ENCODE data around the gene NPFFR1. TPM values are rescaled to one million over a fixed set of nuclear protein-coding genes. Genes with fewer than 3 reads are reported as not detected.

The NPFFR1 gene
- total RNA-seq, 1 experiment from 2014 or later, result not detected

DNA sequence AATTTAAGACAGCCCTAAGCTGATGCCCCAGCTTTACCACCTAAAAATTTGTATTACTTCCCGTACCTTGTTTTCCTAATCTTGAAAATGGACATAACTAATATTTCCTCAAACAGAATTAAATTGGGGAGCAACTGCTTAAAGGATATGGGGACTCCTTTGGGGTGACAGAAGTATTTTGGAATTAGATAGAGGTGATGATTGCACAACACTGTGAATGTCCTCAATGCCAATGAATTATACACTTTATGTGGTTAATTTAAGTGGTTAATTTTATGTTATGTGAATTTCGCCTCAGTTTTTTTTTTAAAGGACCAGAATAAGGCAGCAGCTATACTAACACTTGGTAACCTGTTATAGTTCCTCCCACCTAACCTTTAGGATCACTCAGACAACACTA is 19.9 kb upstream of the NPFFR1 start:
- H3K36me3 ChIP-seq, result no peaks in the 10 kb centered on the region
- no peaks in the 10 kb centered on the region for H3K4me1 ChIP-seq
- no peaks in the 10 kb centered on the region for H3K27me3 ChIP-seq
- H3K27ac ChIP-seq, result no peak overlapping the region
- no peaks in the 10 kb centered on the region for H3K9me3 ChIP-seq (replicated peaks)
- DNase-seq, result no peak
- no peak overlapping the region for H3K4me3 ChIP-seq

DNA sequence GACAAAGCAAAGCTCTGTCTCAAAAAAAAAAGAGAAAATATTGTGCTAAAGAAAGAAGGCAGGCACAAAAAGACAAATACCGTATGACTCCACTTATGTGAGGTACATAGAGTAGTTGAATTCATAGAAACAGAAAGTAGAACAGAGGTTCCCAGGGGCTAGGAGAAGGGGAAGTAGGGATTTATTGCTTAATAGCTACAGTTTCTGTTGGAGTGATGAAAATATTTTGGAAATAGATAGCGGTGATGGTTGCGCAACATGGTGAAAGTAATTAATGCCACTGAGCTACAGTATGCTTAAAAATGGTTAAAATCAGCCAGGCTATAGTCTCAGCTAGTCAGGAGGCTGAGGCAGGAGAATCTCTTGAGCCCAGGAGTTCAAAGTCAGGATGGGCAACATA is 18.5 kb upstream of the NPFFR1 start:
- H3K9me3 ChIP-seq (replicated peaks), result no peaks in the 10 kb centered on the region
- no peak overlapping the region for H3K27ac ChIP-seq
- no peak for DNase-seq

DNA sequence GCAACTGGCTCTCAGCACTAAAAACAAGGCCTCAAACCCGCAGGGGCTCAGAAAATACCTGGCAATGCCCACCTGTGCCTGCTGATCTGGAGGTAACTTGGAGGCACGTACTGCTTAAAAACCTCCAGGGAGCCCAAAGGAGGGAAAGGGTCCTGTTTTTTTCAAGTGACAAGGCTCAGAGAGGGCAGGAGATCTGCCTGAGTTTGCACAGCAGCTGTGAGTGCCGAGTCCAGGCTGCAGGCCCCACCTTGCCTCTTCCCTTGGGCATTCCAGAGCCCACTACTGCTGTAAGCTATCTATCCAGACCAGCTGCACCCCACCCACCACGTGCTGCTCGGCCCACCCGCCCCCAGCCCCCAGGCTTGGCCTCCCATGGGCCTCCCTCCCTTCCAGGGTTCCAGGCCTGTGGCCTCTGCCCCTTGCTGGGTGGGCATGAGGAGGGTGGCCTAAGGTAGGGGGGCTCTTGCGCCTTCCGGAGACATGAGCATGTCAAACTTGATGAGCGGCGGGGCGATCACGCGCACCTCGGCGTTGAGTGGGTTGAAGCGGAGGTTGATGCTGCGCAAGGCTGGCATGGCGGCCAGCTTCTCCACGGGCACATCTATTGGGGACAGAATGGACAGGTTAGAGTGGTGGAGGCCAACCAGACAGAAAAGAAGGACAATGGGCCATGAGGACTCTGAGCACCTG is 17.2 kb upstream of the NPFFR1 start:
- H3K36me3 ChIP-seq, result no peaks in the 10 kb centered on the region
- H3K4me3 ChIP-seq, result no peak overlapping the region
- no peaks in the 10 kb centered on the region for H3K9me3 ChIP-seq (replicated peaks)
- no peak overlapping the region for H3K27ac ChIP-seq
- DNase-seq, result no peak
- H3K27me3 ChIP-seq, result no peaks in the 10 kb centered on the region
- H3K4me1 ChIP-seq, result no peaks in the 10 kb centered on the region

More for the DNA sequence above, 18.5 kb upstream of the NPFFR1 start:
- no peaks in the 10 kb centered on the region for H3K27me3 ChIP-seq
- no peaks in the 10 kb centered on the region for H3K36me3 ChIP-seq
- no peak overlapping the region for H3K4me3 ChIP-seq
- no peaks in the 10 kb centered on the region for H3K4me1 ChIP-seq

DNA sequence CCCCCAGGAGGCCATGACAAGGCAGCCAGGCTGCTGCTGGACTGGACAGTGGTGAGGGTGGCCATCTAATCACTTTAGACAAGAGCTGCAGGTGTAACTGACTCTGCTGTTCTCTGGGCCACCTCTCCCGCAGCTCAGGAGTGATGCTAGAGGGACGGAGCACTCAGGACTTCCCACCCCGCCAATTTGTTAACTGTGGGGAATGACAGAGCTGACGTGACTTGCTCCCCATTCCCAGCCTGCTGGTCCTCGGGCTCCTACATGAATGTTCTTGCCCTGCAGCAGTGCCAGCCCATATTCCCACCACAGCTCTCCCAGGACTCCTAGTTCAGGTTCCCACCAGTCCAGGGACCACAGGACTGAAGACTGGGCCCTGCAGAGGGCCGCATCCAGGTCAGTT is 16.7 kb upstream of the NPFFR1 start:
- H3K4me1 ChIP-seq, result no peaks in the 10 kb centered on the region
- DNase-seq, result no peak
- no peaks in the 10 kb centered on the region for H3K36me3 ChIP-seq
- no peaks in the 10 kb centered on the region for H3K9me3 ChIP-seq (replicated peaks)
- no peak overlapping the region for H3K4me3 ChIP-seq
- H3K27me3 ChIP-seq, result no peaks in the 10 kb centered on the region
- H3K27ac ChIP-seq, result no peak overlapping the region

DNA sequence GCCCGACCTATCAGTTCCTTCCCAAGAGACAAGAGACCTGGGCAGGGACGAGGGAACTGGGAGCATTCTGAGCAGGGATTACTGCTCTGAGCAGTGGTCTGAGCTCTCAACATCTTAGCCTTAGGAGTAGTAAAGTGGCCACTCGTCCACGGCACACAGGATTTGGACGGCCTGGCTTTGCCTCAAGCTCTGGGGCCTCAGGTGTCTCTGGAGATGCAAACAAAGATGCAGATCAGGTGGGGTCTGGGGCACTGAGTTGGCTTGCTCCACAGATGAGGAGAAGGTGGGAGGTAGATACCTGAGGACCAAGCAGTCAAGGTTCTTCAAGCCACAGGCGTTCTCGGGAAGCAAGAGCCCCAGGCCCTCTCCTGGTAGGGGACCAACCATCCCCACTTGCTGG is 16.1 kb upstream of the NPFFR1 start:
- no peak for DNase-seq
- Histone ChIP-seq H3K27me3 (no peaks in the 10 kb centered on the region), H3K4me1 (no peaks in the 10 kb centered on the region), H3K27ac (no peak overlapping the region), H3K4me3 (no peak overlapping the region), H3K36me3 (no peaks in the 10 kb centered on the region), H3K9me3 (replicated peaks) (no peaks in the 10 kb centered on the region)

DNA sequence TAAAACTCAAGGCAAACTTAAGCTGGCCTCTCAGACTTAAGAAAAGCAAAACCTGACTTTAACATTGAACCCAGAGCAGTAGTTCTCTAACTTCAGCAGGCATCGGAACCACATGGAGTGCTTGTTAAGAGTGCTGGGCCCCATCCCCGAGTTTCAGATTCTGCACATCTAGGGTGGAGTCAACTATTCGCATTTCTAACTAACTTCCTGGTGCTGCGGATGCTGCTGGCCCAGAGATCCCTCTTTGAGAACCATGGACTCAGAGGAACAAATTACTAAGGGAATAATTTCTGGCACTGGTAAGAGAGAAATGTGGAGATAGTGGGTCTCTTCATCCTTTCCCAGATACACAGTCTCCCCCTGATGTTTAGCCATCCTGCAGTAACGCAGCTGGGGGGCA is 14.6 kb upstream of the NPFFR1 start:
- Histone ChIP-seq H3K4me3 (no peak overlapping the region), H3K36me3 (no peaks in the 10 kb centered on the region), H3K4me1 (no peaks in the 10 kb centered on the region), H3K9me3 (replicated peaks) (no peaks in the 10 kb centered on the region), H3K27ac (no peak overlapping the region), H3K27me3 (no peaks in the 10 kb centered on the region)
- no peak for DNase-seq

DNA sequence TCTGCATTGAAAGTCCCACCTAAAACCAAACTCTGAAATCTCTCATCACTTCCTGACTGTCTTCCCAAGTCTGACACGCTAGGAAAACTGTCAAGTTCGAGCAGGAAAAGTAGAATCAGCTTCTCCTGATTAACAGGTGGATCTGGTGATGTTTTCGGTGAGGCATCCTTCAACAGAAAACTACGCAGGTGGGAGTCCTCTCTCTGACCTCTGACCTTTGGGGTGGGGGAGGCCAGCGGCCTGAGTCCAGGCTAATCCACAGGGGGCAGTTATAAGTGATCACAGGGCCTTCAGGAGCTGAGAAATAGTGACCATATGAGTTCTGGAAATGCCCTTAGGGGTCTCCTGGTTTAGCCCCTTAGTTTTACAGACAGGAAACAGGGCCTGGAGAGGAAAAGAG is 13.4 kb upstream of the NPFFR1 start:
- Histone ChIP-seq H3K9me3 (replicated peaks) (no peaks in the 10 kb centered on the region), H3K27me3 (no peaks in the 10 kb centered on the region), H3K4me3 (no peak overlapping the region), H3K4me1 (no peaks in the 10 kb centered on the region), H3K36me3 (no peaks in the 10 kb centered on the region), H3K27ac (no peak overlapping the region)
- no peak for DNase-seq

DNA sequence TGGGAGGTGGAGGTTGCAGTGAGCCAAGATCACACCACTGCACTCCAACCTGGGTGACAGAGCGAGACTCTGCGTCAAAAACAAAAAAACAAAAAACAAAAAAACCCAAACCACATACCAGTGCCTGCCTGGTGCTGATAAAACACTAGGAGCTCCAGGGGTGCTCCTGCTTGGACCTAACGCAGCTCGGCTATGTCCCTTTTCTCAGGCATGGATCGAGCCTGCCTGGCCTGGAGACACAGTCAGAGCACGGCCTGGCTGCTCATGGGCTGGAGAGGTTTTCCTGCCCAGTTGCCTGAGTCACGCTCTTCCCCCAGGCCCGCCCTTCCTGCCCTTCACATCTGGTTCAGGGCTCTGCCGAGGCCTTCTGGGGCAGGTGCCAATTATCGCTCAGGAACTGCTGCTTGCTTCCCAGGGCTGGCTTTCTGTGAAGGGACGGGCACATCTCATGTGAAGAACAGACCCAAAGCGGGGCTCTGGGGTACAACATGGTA is 12.6 kb upstream of the NPFFR1 start:
- H3K27ac ChIP-seq, result no peak overlapping the region
- no peak for DNase-seq

DNA sequence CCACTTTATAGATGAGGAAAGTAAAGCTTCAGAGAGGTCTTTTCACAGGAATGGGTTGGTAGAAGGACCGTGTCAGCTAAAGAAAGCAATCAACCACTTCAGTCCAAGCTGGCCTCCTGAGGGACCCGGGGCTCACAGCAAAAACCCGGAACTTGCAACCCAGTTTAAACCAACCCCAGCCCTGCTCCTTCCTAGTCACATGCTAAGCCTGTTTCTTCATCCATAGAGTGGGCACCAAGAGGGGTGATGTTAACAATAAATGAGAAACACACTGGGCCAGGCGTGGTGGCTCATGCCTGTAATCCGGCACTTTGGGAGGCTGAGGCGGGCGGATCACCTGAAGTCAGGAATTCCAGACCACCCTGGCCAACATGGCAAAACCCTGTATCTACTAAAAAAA is 12.1 kb upstream of the NPFFR1 start:
- Histone ChIP-seq H3K27ac (no peak overlapping the region), H3K4me1 (no peaks in the 10 kb centered on the region), H3K4me3 (no peak overlapping the region), H3K36me3 (no peaks in the 10 kb centered on the region), H3K9me3 (replicated peaks) (no peaks in the 10 kb centered on the region), H3K27me3 (no peaks in the 10 kb centered on the region)
- DNase-seq, result no peak

More for the DNA sequence above, 12.6 kb upstream of the NPFFR1 start:
- Histone ChIP-seq H3K27me3 (no peaks in the 10 kb centered on the region), H3K4me1 (no peaks in the 10 kb centered on the region), H3K36me3 (no peaks in the 10 kb centered on the region), H3K9me3 (replicated peaks) (no peaks in the 10 kb centered on the region), H3K4me3 (no peak overlapping the region)

DNA sequence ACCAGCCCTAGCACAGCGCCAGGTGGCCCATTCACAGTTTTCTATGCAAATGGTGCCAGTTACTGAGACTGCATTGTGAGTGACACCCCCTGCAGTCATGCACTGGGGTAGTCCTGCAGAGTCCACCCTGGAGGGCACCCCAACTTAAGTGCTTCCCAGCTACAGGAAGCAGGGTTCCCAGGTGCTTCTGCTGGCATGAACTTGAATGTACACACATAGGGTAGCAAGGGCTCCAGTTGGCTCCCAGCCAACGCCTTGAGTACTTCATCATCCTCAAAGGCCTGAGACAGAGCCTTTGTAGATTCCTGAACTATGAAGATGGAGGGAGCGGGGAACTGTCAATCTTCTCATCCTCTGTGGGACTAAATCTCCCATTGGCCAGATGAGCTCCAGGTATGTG is 11.5 kb upstream of the NPFFR1 start:
- no peak overlapping the region for H3K4me3 ChIP-seq
- no peak overlapping the region for H3K27ac ChIP-seq
- no peaks in the 10 kb centered on the region for H3K4me1 ChIP-seq
- no peaks in the 10 kb centered on the region for H3K36me3 ChIP-seq
- no peaks in the 10 kb centered on the region for H3K27me3 ChIP-seq
- no peak for DNase-seq
- no peaks in the 10 kb centered on the region for H3K9me3 ChIP-seq (replicated peaks)

DNA sequence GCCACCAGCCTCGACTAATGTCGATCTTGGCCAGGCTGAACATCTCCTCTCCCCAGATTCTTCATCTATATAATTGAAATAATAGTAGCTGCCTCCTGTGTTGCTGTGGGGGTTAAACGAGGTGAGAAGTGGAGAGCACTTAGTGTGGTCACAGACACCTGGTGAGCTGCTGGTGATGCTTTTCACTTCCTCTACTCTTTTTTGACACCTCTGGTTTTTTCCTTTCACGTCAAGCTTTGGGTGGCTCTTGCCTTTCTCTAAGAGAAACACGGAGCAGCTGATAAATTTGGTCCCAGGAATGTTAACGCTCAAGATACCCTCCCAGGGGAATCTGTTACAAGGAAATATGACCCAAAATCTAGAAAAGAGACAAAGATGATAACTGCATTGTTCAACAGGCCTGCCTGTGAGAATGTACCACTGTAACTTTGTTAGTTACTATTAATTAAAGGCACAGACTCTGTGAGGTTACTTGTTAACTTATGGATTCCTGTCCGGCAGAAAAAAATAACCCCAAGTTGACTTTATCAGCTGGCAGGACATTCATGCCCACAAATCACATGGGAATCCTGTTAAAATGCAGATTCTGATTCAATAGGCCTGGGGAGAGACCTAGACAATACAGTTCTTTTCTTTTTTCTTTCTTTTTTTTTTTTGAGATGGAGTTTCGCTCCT is 9.5 kb upstream of the NPFFR1 start:
- H3K4me1 ChIP-seq, result no peaks in the 10 kb centered on the region
- no peaks in the 10 kb centered on the region for H3K9me3 ChIP-seq (replicated peaks)
- H3K27me3 ChIP-seq, result no peaks in the 10 kb centered on the region
- no peak overlapping the region for H3K27ac ChIP-seq
- H3K36me3 ChIP-seq, result no peaks in the 10 kb centered on the region
- no peak overlapping the region for H3K4me3 ChIP-seq
- DNase-seq, result no peak

DNA sequence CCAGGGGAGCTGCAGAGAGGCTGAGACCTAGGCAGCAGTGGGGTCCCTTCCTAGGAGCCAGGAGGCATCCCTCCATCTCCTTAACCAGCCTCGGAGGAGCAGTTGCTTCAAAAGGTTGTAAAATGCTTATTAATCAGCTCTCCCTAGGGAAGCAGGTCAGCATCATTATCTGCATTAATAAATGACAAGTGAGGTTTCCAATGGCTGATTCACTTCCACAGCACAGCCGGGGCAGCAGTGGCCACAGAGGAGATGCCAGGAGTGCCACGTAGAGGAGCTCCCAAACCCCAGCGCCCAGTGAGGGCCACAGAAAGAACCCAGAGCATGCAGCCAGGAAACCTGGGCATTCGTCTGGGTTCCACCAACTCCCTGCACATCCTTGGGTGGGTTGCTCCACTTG is 8.2 kb upstream of the NPFFR1 start:
- Histone ChIP-seq H3K4me3 (no peak overlapping the region), H3K27ac (no peak overlapping the region), H3K27me3 (no peaks in the 10 kb centered on the region), H3K36me3 (no peaks in the 10 kb centered on the region), H3K4me1 (no peaks in the 10 kb centered on the region), H3K9me3 (replicated peaks) (no peaks in the 10 kb centered on the region)
- no peak for DNase-seq

DNA sequence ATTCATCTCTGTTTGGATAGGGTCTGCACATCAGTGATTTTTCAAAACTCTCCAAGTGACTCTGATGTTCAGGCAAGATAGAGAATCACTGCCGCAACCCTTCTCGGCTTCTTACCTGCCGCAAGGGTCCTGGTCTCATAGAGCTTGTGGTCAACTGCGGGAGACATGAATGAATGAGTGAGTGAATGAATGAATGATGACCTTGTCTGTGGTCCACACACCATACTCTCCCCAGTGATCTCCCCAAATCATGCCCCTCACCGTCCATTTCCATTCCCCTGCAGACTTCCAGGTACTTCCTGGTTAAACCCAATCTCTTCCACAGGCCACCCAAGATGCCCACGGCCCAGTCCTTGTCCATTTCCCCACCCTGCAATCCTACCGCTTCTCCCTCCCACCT is 5.9 kb upstream of the NPFFR1 start:
- H3K27me3 ChIP-seq, result no peaks in the 10 kb centered on the region
- no peak overlapping the region for H3K27ac ChIP-seq
- no peaks in the 10 kb centered on the region for H3K36me3 ChIP-seq
- no peaks in the 10 kb centered on the region for H3K9me3 ChIP-seq (replicated peaks)
- no peaks in the 10 kb centered on the region for H3K4me1 ChIP-seq
- DNase-seq, result no peak
- H3K4me3 ChIP-seq, result no peak overlapping the region

DNA sequence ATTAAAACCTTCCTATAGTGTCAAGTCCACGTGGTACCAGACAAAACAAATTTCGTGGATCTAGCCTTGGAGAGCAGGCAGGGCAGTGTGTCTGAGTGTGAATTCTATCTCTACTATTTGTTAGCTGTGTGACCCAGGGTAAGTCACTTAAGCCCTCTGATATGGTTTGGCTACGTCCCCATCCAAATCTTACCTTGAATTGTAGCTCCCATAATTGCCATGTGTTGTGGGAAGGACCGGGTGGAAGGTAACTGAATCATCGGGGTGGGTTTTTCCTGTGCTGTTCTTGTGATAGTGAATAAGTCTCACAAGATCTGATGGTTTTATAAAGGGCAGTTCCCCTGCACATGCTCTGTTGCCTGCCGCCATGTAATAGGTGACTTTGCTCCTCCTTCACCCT is 2.8 kb upstream of the NPFFR1 start:
- H3K9me3 ChIP-seq (replicated peaks), result no peaks in the 10 kb centered on the region
- H3K4me1 ChIP-seq, result no peaks in the 10 kb centered on the region
- no peak for DNase-seq
- no peaks in the 10 kb centered on the region for H3K36me3 ChIP-seq
- no peak overlapping the region for H3K4me3 ChIP-seq
- H3K27ac ChIP-seq, result no peak overlapping the region
- no peaks in the 10 kb centered on the region for H3K27me3 ChIP-seq

DNA sequence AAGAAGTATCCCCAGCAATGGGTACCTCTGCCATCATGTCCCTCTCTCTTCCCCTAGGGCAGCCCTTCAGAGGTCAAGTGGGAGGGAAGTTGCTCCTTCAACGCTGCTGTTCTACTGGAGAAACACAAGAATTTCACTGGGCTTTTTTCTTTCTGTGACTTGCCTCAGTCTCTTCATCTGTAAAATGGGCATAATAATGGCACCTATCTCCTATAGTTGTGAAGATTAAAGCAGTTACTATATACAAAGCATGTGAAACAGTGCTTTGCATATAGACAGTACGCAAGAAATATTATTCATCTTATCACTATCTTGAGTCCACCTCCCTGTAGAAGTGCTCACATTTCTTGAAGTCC is 1.6 kb upstream of the NPFFR1 start:
- no peak overlapping the region for H3K27ac ChIP-seq
- H3K36me3 ChIP-seq, result no peaks in the 10 kb centered on the region
- DNase-seq, result no peak
- H3K27me3 ChIP-seq, result no peaks in the 10 kb centered on the region; the same call in 1 of the 2 replicates
- no peaks in the 10 kb centered on the region for H3K9me3 ChIP-seq (replicated peaks)
- no peak overlapping the region for H3K4me3 ChIP-seq
- H3K4me1 ChIP-seq, result no peaks in the 10 kb centered on the region
